Mesothelial cell of epicardium (in vitro differentiated cells): ENCODE results near the gene AHDC1. TPM values are rescaled to one million over a fixed set of nuclear protein-coding genes. Genes with fewer than 3 reads are reported as not detected.
"Not testable (repeated sequence)": the region's sequence is repeated elsewhere in the genome, so short reads cannot be mapped to it uniquely, and the experiment has no call there.

Source experiments
- DNase-seq, 2 experiments: peaks; one replicate each; pipeline ENCODE4 v3.0.0; 2021; ENCODE audit warnings: low spot score in 2 of 2; ENCODE audit not compliant: unreplicated experiment in 2 of 2
- H3K27ac Mint-ChIP-seq: 2 replicates; pipeline ENCODE4 v1.8.0; 2021; ENCODE audit warnings: mixed read lengths
- H3K27me3 Mint-ChIP-seq: 2 replicates; pipeline ENCODE4 v1.8.0; 2021; ENCODE audit warnings: low read depth, mixed read lengths
- H3K36me3 Mint-ChIP-seq: 2 replicates; pipeline ENCODE4 v1.8.0; 2021; ENCODE audit warnings: mixed read lengths
- H3K4me1 Mint-ChIP-seq: 2 replicates; pipeline ENCODE4 v1.8.0; 2021; ENCODE audit warnings: mixed read lengths
- H3K4me3 Mint-ChIP-seq: 2 replicates; pipeline ENCODE4 v1.8.0; 2021; ENCODE audit warnings: mild to moderate bottlenecking, moderate library complexity, mixed read lengths
- H3K9me3 Mint-ChIP-seq: 2 replicates; pipeline ENCODE4 v1.8.0; 2021; ENCODE audit warnings: mixed read lengths
- total RNA-seq: library from RNA; stranded (reverse); gene quantifications from 3 replicates; pipeline ENCODE4 v1.2.1, GENCODE V29; 2021
- TF ChIP-seq, protein P1 (sequence below): fragments of 200-600 bp; sonication (generic); IDR thresholded peaks from one replicate; pipeline ENCODE4 v1.5.0; 2021; ENCODE audit warnings: antibody characterized with exemption; ENCODE audit not compliant: unreplicated experiment

The AHDC1 gene
- total RNA-seq, 1 donor from 2014 or later = 73.5 TPM

DNA sequence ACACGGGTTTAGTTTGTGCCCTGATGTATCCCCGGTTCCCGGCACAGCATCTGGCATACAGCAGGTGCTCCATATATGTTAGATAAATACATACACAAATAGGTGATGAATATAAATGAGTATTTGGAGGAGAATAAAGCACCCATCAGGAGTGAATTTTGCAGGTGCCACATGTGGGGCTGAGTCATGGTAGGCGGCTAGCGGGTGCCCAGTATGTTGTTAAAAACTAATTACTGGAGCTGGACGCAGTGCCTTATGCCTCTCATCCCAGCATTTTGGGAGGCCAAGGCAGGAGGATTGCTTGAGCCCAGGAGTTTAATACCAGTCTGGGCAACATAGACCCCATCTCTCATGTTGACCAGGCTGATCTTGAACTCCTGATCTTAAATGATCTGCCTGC, 97.2 kb downstream of the AHDC1 start:
- Mint-ChIP-seq H3K36me3 (no peaks in the 10 kb centered on the region), H3K9me3 (no peaks in the 10 kb centered on the region), H3K4me3 (no peak overlapping the region), H3K27ac (peak overlapping the region; percentile 50), H3K4me1 (peaks cover 40% of the 10 kb centered on the region), H3K27me3 (no peaks in the 10 kb centered on the region)
- DNase-seq = no peak
- TF ChIP-seq, protein P1, sequence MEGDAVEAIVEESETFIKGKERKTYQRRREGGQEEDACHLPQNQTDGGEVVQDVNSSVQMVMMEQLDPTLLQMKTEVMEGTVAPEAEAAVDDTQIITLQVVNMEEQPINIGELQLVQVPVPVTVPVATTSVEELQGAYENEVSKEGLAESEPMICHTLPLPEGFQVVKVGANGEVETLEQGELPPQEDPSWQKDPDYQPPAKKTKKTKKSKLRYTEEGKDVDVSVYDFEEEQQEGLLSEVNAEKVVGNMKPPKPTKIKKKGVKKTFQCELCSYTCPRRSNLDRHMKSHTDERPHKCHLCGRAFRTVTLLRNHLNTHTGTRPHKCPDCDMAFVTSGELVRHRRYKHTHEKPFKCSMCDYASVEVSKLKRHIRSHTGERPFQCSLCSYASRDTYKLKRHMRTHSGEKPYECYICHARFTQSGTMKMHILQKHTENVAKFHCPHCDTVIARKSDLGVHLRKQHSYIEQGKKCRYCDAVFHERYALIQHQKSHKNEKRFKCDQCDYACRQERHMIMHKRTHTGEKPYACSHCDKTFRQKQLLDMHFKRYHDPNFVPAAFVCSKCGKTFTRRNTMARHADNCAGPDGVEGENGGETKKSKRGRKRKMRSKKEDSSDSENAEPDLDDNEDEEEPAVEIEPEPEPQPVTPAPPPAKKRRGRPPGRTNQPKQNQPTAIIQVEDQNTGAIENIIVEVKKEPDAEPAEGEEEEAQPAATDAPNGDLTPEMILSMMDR = no peak

DNA sequence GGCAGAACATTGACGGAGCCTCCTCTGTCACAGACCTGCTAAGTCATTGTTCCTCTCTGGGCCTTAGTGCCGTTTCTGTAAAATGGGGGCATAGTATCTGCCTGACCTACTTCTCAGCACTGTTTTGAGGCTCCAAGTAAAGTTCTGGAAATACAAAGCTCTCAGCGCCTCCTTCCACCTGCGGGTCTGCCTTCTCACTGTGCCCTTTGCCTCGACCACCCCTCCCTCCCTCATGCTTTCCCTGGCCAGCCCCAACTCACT, 98.6 kb downstream of the AHDC1 start:
- H3K27me3 Mint-ChIP-seq = no peaks in the 10 kb centered on the region
- no peaks in the 10 kb centered on the region for H3K36me3 Mint-ChIP-seq
- TF ChIP-seq, protein P1 = no peak
- H3K9me3 Mint-ChIP-seq = no peaks in the 10 kb centered on the region
- H3K4me1 Mint-ChIP-seq = peaks cover 40% of the 10 kb centered on the region
- H3K27ac Mint-ChIP-seq = peak overlapping the region; percentile 98
- no peak for DNase-seq
- H3K4me3 Mint-ChIP-seq = no peak overlapping the region

DNA sequence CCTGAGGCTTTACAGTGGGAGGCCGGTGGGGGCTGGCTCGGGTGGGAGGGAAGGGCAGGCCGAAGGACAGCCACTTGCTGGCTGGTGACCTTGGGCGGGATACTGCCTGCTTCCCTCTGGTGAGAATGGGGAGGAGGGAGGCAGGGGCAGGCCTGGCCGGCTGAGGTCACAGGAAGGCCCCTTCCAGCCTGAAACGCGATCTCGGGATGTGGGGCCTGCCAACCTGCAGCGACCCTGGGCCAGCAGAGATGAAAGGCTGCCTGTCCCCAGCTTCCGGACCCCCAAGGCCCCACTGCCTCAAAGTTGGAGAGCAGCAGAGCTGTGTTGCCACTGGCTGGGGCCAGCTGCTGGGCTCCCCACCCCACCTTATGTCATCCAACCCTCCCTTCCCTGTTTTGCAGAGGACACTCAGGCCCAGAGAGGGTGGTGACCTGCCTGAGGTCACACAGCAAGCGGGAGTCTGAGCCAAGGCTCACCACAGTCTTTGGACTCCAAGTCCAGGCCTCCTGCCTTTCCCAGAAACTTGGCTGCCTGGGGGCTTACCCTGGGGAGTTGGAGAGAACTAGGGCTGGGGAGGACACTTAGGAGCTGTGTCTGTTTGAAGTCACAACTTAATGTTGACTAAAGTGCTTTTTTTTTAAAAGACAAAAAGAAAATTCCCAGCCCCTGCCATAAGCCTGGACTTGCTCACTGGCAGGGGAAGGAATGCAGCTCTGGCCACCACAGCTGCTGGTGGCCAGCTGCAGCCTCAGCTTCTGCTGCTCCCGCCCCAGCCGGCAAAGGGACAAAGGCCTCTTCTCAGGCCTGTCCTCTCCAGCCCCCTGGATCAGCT, 99.1 kb downstream of the AHDC1 start:
- Mint-ChIP-seq H3K27me3 (no peaks in the 10 kb centered on the region), H3K4me3 (no peak overlapping the region), H3K27ac (peak overlapping the region; percentile 98), H3K36me3 (no peaks in the 10 kb centered on the region), H3K9me3 (no peaks in the 10 kb centered on the region), H3K4me1 (peaks cover 37% of the 10 kb centered on the region)
- no peak for DNase-seq
- TF ChIP-seq, protein P1 = no peak

DNA sequence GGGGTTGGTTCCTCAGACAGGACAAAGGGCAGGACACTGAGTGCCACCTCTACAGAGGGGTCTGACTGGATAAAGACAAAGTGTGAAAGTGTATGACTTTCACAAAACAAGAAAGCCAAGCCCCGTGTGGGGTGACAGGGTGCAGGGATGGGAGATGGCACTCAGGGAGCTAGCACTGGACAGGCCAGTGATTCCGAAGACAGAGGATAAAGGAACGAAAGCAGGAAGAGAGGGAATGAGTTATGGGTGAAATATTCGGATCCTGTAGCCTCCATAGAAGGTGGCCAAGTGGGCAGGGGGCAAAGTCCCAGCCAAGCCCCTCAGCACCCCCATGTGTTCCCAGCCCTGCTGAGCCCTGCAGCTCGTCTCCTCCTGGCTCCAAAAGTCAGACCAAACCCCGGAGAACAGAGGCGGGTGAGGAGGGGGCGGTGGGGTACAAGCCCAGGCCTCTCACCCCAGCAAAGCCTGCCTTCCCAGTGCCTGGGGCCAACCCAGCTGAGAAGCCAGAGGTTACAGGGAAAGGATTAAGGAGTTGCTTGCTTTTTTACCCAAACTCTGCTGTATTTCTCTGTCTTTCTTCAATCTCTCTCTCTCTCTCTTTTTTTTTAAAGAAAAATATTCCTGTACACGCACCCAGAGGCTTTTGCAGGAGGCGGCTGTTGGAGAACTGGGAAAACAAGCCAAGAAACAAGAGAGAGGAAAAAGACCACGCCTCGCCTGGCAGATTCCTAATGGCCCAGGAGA, 99.9 kb downstream of the AHDC1 start:
- H3K36me3 Mint-ChIP-seq = no peaks in the 10 kb centered on the region
- H3K27ac Mint-ChIP-seq = peak overlapping the region; percentile 98
- H3K4me1 Mint-ChIP-seq = peaks cover 32% of the 10 kb centered on the region
- H3K9me3 Mint-ChIP-seq = no peaks in the 10 kb centered on the region
- peak overlapping the region; percentile 2 for H3K4me3 Mint-ChIP-seq
- TF ChIP-seq, protein P1 = no peak
- H3K27me3 Mint-ChIP-seq = no peaks in the 10 kb centered on the region
- DNase-seq = no peak

DNA sequence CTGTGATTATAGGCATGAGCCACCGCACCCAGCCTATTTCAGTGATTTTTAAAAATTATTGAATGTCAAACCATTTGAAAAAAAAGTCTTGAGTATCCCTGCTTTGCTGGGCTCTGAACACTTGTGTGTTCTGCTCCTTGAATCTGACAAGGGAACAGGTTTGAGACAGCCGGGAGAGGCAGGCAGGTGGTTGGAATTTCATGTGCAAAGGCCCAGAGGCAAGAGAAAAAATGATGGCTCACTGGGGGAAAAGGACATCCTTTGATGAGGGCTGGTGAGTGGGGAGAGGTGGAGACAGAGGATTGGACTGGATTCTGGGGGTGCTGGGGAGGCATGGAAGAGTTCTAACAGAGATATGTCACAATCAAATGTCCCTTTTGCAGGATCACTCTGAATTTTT, 100.9 kb downstream of the AHDC1 start:
- H3K4me3 Mint-ChIP-seq = no peak overlapping the region
- no peaks in the 10 kb centered on the region for H3K36me3 Mint-ChIP-seq
- H3K27ac Mint-ChIP-seq = peak overlapping the region; percentile 98
- H3K4me1 Mint-ChIP-seq = peaks cover 26% of the 10 kb centered on the region
- TF ChIP-seq, protein P1 = no peak
- no peak for DNase-seq
- H3K27me3 Mint-ChIP-seq = no peaks in the 10 kb centered on the region
- H3K9me3 Mint-ChIP-seq = no peaks in the 10 kb centered on the region

DNA sequence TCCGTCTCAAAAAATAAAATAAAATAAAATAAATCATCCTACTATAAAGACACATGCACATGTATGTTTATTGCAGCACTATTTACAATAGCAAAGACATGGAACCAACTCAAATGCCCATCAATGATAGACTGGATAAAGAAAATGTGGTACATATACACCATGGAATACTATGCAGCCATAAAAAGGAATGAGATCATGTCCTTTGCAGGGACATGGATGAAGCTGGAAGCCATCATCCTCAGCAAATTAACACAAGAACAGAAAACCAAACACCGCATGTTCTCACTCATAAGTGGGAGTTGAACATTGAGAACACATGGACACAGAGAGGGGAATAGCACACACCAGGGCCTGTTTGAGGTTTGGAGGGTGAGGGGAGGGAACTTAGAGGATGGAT, 102.8 kb downstream of the AHDC1 start:
- H3K27ac Mint-ChIP-seq, H3K4me3 Mint-ChIP-seq, DNase-seq: not testable (repeated sequence)

More for the DNA sequence above, 102.8 kb downstream of the AHDC1 start:
- H3K9me3 Mint-ChIP-seq, H3K36me3 Mint-ChIP-seq, H3K27me3 Mint-ChIP-seq: not testable (repeated sequence)
- H3K4me1 Mint-ChIP-seq = peaks cover 29% of the 10 kb centered on the region
